Fibroblast of the conjunctiva (primary cell): ENCODE data around the gene CISD3.
A peak's percentile ranks its signal among the peaks of the same experiment; 100 is the strongest.

Experiments used
- DNase-seq: peaks from one replicate; pipeline ENCODE4 v3.0.0-alpha.2; 2010; ENCODE audit warnings: low read depth

Gene CISD3

GRCh38 chr17:38728290-38728831 lies 1.8 kb upstream of the CISD3 start:
- no peak for DNase-seq

DNA sequence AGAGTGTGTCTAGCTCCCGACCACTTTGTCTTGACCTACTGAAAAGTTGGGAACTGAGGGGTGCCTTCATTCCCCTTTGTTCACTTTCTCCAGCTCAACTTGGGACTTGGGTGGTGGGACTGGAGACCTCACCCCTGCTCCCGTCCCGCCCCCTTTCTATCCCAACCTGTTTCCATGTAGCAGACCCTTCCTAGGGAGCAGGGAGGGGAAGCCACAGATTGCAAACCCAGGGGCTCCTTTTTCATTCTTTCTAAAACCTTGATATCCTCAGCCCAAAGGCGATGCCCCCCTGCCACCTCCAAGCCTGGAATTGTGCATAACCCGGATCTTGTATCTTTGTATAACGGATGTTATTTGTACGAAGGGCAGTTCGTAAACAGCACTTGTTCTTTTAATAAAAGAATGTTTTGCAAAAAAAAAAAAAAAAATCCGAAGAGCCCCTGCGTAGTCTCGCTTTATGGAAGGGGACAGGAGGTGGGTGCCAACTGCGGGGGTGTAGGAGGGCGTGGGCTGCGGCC lies 714 bp upstream of the CISD3 start:
- DNase-seq, result no peak

GRCh38 chr17:38730526-38731379 lies 612 bp downstream of the CISD3 start:
- DNase-seq, result no peak

- no peak for DNase-seq
Measured at GRCh38 chr17:38731526-38732294, 1.6 kb downstream of the CISD3 start.

GRCh38 chr17:38732376-38733281 lies 2.5 kb downstream of the CISD3 start:
- no peak for DNase-seq

DNA sequence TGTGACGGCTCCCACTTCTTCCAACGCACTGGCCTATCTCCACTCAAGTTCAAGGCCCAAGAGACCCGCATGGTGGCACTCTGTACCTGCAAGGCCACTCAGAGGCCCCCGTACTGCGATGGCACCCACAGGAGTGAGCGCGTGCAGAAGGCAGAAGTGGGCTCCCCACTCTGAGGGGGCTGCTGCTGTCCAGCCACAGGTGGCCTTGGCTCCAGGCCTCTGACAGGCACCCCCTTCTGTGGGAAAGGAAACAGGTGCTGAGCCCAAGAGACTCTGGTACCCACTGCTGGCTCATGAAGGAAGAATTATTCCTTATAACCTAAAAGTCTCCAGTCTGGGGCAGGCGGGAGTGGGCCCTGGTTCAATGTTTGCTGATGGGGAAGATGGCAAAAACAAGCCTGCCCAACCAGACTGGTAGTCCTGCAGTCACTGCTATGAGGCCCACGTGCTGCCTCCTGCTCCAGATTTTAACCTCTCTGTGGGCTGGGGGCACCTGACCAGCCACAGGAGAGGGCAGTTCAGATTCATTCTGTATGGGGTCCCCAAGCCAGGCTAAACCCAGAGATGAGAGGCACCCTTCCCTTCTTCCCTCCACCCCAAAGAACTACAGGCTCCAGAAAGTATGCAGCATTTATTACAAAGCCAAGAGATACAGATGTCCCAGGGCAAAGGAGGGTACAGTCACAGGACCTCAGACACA lies 3.3 kb downstream of the CISD3 start:
- DNase-seq, result no peak

DNA sequence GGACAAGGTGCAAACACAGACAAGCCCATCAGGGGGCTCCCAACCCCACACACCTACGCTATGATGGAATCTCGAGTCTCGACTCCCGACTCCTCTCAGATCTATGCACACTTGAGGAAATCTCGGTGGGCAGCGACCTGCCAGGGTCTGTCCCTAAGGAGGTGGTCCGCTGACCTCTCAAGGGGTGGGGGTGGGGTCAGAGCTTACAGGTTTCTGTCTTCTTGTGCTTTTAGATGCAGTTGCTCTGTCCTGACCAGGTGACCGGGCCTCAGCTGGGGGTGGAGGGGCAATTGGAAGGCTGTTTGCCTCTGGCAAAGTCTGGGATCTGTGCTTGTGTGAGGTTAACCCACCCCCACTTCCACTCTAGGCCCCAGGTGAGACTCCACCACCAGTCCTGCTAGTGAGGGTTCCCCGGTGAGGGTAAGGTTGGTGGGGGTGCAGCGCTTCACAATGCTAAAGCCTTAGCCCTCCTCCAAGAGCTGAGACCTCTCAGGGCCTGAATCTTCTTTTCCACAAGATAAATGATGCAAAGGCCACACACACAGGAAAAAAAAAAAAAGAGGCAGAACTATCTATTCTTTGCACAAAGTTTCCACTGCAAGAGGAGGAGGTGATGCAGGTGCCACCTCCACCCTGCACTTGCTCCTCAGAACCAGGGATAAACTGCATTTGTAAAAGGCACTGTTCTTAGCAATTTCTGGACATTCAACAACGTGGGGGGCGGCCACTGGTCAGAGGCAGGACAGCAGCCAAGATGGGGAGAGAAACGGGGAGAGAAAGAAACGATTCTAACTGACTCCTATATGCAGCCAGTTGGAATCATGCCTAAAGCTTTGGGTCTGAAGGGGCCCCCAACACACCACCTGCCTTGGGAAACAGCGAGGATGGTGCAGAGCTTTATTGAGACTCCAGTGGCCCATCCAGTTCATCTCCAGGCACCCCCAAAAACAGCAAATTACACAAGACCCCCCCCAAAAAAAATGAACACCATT lies 4.1 kb downstream of the CISD3 start:
- DNase-seq, result no peak

- DNase-seq, result no peak
Measured at GRCh38 chr17:38735161-38735997, 5.2 kb downstream of the CISD3 start.

- DNase-seq, result no peak
Measured at GRCh38 chr17:38738007-38738662, 8.0 kb downstream of the CISD3 start.

- no peak for DNase-seq
Measured at GRCh38 chr17:38738686-38739085, 8.5 kb downstream of the CISD3 start.

GRCh38 chr17:38739305-38739704 lies 9.2 kb downstream of the CISD3 start:
- DNase-seq, result no peak

DNA sequence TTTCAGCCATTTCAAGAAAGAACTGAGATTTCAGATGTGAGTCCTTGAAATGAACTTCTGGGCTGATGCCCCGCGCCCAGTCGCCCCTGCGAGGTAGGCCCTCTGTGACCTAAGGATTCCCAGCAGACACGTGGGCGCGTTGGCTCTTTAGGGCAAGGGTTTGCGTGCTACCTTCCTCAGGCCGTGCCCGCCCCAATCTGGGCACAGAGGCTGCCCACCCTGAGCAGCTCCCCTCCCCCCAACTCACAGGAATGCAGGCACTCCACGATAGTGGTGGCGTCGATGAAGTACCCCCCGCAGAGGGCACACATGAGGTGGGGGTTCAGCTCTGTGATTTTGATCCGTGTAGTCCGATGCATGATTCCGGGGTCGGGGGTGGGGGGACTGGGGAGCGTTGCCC lies 9.9 kb downstream of the CISD3 start:
- no peak for DNase-seq

DNA sequence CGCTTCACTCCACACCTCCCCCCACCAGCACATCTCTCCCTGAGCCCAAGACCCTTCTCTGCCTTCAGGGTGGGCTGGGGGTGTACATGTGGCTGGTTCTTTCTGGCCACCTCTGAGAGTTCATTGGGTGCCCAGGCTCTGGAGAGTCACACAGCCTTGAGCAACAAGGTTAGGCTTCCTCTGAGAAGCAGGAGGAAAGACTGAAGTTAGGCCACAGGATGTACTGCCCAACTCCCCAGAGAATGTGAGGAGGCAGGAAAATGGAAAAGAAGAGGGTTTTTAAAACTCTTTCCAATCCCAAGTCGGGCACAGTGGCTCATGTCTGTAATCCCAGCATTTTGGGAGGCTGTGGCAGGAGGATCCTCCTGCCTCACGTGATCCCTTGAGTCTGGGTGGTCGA lies 10.7 kb downstream of the CISD3 start:
- DNase-seq, result no peak

DNA sequence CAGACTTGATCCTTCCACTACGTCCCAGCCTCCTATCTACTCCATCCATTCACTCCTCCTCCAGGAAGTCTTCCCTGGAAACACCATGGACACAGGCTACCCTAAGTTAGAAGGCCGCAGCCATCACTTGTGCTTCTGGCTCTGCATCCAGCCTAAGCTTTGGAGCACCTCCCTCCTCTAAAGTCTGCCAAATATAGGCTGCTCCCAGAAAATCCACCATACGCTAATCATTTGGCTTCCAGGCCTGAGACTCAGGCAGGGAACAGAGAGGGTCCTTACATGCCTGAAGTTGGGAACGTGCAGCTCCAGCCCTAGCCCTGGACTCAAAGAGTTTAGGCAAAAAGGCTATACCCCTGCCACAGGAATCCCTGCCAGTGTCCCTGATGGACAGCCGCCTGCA lies 11.3 kb downstream of the CISD3 start:
- DNase-seq, result no peak

DNA sequence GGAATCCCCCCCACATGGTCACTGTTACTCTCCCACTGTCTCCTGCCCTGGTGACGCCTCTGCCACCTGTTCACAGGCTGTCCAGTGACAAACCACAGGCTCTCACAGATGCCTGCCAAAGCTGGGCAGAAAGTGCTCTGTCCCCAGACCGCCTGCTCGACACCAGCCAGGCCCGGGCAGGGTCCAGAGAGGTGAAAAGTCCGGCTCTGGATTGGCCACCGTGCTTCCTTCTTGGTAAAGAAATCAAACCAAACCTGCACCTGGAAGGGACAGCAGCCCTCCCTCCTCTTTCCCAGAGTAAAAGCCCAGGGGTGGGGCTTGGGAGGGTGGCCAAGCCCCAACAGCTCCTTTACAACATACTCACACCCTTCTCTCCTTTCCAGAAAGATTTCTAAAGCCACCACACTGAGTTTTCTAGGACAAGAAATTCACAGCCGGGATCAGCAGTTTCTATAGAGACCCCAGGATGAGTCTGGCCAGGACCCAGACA lies 11.8 kb downstream of the CISD3 start:
- DNase-seq, result no peak

- DNase-seq, result peak; percentile 91
Measured at GRCh38 chr17:38742411-38743308, 12.5 kb downstream of the CISD3 start.

GRCh38 chr17:38743556-38744171 lies 13.5 kb downstream of the CISD3 start:
- no peak for DNase-seq
